ENCODE measurements around the gene EPB41L5. TPM values are rescaled to one million over a fixed set of nuclear protein-coding genes. Genes with fewer than 3 reads are reported as not detected.

EPB41L5 gene
- total RNA-seq, 1 donor from 2014 or later: 27.0 TPM

GRCh38 chr2:120029672-120030640, 17.1 kb downstream of the EPB41L5 start:
- no peak for DNase-seq (ENCODE audit: low read depth)
- no peak overlapping the region for H3K4me3 ChIP-seq (ENCODE audit: low read depth, low read length)
- no peak for TF ChIP-seq CTCF (conservative IDR thresholded peaks at IDR 0.05; ENCODE audit: low read depth, low read length)

GRCh38 chr2:120032297-120032696, 19.4 kb downstream of the EPB41L5 start:
- H3K4me3 ChIP-seq (ENCODE audit: low read depth, low read length): no peak overlapping the region
- no peak for DNase-seq (ENCODE audit: low read depth)
- no peak for TF ChIP-seq CTCF (conservative IDR thresholded peaks at IDR 0.05; ENCODE audit: low read depth, low read length)

GRCh38 chr2:120034027-120034426, 21.1 kb downstream of the EPB41L5 start:
- TF ChIP-seq CTCF (conservative IDR thresholded peaks at IDR 0.05; ENCODE audit: low read depth, low read length): no peak
- no peak for DNase-seq (ENCODE audit: low read depth)
- H3K4me3 ChIP-seq (ENCODE audit: low read depth, low read length): no peak overlapping the region

- DNase-seq (ENCODE audit: low read depth): no peak
- H3K4me3 ChIP-seq (ENCODE audit: low read depth, low read length): no peak overlapping the region
- TF ChIP-seq CTCF (conservative IDR thresholded peaks at IDR 0.05; ENCODE audit: low read depth, low read length): no peak
Observed at GRCh38 chr2:120034621-120035020, 21.7 kb downstream of the EPB41L5 start.

- no peak for TF ChIP-seq CTCF (conservative IDR thresholded peaks at IDR 0.05; ENCODE audit: low read depth, low read length)
- DNase-seq (ENCODE audit: low read depth): no peak
Observed at GRCh38 chr2:120036145-120036544, 23.3 kb downstream of the EPB41L5 start.

GRCh38 chr2:120037995-120038541, 25.2 kb downstream of the EPB41L5 start:
- DNase-seq (ENCODE audit: low read depth): no peak
- no peak overlapping the region for H3K4me3 ChIP-seq (ENCODE audit: low read depth, low read length)
- TF ChIP-seq CTCF (conservative IDR thresholded peaks at IDR 0.05; ENCODE audit: low read depth, low read length): no peak

More at GRCh38 chr2:120036145-120036544, 23.3 kb downstream of the EPB41L5 start:
- H3K4me3 ChIP-seq (ENCODE audit: low read depth, low read length): no peak overlapping the region

Data from epithelial cell of proximal tubule (primary cell).